HG03571 (cell line): ENCODE data around the gene CASP9.
A peak's percentile ranks its signal among the peaks of the same experiment; 100 is the strongest.

ENCODE experiments used
- ATAC-seq: cut with Tn5 transposase; IDR thresholded peaks from one replicate; pipeline ENCODE4 v1.9.1; 2021; ENCODE audit not compliant: unreplicated experiment

The CASP9 gene

DNA sequence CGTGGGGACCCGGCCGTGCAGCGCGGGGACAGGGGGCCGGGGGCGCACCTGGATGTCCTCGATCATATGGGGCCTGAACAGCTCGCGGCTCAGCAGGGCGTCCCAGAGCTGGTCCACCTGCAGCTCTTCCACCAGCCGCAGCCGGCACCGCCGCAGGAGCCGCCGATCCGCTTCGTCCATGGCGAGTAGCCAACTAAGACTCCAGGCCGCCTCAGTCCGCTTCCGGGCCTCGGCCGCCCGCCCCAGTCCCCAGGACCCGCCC, at the start of gene CASP9:
CASP9 (minus strand) TSS at position 195 of the 262 bp plus-strand sequence; CDS start at position 180, 15 bp downstream.
- ATAC-seq = no peak

DNA sequence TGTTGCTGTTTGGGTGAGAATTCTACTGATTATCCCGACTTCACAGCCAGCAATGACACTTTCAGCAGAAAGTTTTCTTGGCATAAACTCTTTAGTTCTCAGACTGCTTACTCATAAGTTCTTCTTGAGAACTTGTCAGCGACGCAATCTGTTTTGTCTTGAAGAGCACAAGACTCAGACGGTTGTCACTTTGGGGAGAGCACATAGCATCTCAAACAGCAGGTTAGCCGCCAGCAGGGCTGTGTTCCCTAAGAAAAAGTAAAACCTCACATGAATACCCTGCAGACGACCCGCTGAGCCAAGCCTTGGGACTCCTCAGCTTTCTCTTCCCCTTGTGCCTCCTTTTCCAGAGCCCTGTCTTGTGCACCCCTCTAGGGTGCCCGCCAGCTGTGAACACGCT, 49.5 kb upstream of the CASP9 start:
- no peak for ATAC-seq

DNA sequence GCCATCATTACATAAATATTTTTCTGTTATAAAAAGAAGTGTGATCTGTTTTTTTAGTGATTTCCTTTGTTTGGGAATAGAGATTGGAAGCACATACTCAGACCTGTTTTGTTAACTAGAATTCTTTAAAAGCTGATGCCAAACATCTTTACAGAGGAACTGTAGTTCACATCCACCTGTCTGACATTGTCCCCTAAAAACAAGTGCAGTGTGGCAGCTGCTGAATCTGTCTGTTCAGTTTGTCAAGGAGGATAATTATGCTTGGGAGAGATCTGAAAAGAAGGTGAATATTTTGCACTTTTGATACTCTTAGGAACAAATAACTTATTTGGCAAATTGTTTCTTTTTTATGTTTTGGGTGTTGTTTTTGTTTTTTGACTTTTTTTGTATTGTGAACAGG, 47.3 kb upstream of the CASP9 start:
- ATAC-seq = no peak

DNA sequence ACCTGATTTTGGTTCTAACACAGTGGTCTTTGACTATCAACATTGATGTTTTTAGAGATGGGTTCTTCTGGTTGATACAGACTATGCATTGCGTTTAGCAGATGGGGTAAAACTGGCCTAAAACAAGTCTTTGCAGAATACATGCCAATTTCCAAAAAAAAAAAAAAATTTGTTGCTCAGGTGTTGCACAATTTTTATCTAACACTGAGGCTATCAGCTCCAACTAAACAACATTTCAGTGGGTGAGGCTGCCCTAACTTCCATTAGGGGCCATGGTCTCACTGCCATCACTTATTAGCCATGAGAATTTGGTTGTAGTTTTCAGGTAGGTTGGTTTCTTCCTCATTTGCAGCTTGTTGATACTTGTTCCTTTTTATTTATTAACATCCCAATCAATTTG, 46.8 kb upstream of the CASP9 start:
- ATAC-seq = no peak

DNA sequence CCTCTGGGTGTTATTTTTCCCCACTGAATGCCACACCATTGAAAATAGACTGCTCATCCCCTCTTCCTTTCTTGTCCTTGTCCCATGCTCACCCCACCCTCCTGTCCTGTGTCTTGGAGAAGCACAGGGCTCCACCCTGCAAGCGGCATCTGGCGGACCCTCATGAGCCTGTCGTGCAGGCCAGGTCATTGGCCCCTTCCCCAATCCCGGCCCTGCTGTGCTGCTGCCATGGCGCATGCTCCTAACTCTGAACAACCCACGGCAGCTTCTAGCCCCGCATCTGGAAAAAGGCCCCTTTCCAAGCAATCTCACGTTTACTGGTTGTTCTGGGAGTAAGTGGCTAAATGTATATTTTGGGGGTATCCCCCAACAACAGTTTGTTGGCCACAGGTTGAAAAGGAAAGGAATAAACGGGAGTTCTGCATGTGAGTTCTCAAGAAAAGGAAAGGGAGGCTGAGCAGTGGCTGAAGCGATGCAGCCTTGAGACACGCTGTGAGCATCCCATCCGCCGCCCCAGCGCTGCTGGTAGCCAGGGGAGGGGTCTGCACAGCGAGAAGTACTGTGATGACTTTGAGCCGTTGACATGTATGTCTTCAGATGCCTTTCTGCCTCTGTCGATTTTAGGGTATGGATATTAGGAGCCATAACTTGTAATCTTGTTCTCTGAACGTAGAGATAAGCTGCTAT, 44.5 kb upstream of the CASP9 start:
- ATAC-seq = no peak

DNA sequence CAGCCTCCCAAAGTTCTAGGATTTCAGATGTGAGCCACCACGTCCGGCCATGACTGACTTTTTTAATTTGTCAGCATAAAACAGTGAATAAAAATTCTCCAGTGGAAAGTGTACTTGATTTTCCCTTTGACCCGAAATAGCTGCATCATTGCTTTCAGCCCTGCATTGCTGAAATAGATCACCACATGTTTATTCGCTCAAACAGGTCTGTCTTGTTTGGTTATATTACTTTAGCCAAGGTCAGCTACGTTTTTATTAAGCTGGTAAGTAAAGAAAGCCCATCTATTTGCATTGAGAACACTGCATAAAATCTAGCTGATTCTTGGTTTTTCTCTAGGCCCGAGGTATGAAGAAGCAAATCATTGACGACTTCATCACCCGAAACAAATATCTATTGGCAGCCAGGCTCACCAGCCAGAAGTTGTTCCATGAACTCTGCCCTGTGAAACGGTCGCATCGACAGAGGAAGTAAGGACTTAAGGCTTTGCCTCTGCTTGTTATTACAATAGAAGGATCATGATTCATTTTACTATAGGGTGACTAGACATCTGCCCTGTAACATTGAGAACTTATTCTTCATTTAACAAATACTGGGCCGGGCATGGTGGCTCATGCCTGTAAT, 35.3 kb upstream of the CASP9 start:
- ATAC-seq = no peak

DNA sequence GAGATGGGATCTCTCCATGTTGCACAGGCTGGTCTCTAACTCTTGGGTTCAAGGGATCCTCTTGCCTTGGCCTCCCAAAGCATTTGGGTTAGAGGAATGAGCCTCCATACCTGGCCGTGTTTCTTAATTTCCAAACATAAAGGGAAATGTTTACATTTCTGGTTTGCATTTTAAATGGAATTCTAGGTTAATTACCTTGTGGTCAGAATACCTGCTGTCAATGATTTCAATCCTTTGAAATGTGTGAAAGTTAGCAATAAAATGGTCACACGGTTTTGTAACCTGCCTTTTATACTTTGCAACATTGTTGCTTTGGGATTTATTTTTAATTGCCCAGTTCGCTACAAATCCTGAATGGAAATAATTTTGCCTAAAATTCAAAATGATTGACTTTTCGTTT, 34.5 kb upstream of the CASP9 start:
- ATAC-seq = no peak

DNA sequence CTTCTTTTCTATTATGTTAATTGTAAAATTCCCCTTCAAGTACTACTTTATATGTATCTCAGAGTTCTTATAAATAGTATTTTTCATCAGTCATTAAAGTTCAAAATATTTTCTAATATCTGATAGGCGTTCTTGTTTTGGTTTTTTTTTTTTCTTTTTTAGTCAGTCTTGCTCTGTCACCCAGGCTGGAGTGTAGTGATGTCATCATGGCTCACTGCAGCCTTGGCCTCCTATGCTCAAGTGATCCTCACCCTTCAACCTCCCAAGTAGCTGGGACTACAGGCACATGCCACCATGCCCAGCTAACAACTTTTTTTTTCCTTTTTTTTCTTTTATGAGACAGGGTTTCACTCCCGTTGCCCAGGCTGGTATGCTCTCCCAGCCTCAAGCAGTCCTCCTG, 33.6 kb upstream of the CASP9 start:
- no peak for ATAC-seq

DNA sequence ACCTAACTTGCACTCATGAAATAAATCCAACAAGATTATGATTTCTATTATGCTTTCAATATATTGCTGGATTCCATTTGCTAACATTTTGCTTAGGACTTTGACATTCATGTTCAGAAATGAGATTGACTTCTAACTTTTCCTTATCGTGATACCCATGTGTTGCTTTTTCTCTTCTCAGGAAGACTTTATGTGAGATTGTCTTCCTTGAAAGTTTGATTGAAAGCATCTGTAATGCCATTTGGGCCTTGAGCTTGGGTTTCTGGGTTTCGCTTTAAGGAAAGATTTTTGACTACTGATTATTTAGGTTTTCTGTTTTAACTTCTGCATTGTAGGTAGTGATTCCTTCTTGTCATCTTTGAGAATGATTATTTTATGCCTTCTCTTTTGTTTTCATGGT, 33.0 kb upstream of the CASP9 start:
- no peak for ATAC-seq

DNA sequence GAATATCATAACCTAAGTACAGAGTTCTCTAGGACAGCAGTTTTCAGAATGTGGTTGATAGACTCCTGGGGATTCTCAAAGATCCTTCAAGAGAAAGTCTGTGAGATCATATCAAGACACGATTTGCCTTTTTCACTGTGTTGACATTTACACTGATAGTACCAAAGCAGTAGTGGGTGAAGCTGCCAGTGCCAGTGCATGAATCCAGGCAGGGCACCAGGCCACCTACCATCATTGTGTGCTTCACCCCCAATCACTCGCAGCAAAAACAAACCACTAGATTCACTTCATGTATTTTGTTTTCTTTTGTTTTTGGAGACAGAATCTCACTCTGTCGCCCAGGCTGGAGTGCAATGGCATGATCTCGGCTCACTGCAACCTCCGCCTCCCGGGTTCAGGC, 26.6 kb upstream of the CASP9 start:
- ATAC-seq = no peak

DNA sequence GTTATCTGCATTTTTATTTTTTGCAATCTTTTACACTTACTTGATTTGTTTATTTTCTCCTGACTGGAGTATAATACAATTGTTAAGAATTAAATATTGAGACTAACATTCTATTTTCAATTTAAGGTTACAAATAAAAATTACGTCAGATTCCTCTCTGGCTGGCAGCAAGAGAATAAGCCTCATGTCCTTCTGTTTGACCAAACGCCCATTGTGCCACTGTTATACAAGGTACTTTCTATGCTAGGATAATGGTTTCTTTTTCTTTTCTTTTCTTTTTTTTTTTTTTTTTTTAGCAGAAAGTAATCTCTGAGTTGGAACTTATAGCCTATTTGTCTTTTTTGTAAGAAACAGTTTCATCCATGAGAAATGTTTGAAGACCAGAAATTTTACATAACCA, 22.6 kb upstream of the CASP9 start:
- ATAC-seq = no peak

DNA sequence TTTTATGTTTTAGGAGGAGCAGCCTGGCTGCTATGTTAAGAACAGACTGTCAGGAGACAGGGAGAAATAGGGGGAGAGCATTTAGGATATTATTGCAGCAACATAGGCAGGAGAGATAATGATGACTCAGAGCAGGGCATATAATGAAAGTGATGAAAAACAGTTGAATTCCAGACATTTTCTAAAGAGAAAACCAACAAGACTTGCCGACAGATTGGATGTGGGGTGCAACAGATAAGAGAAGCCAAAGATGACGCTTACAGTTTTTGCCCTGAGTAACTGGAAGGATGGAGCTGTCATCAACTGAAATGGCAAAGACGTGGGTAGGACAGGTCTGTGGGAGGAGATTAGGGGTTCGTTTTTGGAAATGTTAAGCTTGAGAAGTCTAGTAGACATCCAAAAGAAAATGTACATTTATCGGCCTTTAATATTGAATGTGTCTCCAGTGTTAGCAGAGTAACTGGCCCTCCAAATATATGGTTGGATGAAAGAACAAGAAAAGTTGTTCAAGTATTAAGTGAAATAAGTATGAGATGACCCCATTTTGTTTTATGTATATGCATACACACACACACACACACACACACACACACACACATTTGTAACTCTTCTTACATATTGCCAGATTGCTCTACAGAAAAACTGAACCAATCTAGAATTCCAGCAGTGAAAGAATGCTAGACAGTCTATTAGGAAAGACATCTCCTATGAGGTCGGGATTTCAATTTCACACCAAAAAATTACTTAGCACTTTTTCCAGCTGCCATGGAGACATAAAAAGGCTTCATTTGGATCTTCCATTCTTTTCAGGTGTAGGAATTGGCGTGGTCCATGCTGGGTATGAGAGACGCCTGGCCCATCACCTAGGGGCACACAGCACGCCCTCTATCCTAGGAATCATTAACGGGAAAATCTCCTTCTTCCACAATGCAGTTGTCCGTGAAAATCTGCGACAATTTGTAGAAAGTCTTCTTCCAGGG, 19.9 kb upstream of the CASP9 start:
- no peak for ATAC-seq

DNA sequence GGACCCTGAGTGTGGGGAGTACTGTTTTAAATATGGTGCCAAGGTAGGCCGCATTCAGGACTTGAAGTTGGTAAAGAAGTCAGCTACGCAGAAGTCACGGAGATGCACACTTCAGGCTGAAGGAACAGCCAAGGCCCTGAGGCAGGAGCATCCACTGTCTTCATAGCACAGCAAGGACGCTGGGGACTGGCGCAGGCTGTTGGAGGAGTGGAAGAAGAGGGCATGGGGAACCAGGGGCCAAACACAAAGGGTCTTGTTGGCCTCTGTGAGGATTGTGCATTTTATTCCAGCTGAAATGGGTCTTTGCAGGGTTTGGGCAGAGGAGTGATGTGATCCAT, 19.2 kb upstream of the CASP9 start:
- ATAC-seq = no peak

DNA sequence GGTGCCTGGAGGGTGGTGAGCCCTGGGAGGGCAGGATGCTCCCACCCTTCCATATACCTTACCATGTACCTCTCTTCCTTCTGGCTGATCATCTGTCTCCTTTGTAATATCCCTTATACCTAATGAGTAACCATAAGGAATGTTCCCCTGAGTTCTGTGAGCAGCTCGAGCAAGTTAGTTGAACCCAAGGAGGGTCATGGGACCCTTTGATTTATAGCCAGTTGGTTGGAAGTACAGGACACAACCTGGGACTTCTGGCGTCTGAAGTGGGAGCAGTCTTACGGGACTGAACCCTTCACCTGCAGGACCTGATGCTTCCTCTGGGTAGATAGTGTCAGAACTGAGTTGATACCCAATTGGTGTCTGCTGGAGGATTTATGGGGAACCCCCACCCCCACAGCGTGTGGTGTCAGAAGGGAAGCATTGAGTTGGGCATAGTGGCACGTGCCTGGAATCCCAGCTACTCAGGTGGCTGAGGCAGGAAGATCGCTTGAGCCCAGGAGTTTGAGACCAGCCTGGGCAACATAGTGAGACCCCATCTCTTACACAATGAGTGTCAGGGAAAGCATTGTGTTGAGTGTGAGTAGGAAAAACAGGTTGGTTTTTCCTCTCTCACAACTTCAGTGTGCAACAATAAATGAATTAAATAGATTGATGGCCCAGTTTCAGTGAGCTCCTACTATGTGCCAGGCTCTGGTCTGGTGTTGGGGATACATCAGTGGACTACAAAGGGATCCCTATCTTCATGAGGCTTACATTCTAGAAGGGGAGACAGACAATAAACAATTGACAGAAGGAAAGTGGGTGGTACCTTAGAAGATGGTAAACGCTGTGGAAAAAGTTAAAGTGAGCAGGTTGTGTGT, 18.6 kb upstream of the CASP9 start:
- ATAC-seq = no peak

DNA sequence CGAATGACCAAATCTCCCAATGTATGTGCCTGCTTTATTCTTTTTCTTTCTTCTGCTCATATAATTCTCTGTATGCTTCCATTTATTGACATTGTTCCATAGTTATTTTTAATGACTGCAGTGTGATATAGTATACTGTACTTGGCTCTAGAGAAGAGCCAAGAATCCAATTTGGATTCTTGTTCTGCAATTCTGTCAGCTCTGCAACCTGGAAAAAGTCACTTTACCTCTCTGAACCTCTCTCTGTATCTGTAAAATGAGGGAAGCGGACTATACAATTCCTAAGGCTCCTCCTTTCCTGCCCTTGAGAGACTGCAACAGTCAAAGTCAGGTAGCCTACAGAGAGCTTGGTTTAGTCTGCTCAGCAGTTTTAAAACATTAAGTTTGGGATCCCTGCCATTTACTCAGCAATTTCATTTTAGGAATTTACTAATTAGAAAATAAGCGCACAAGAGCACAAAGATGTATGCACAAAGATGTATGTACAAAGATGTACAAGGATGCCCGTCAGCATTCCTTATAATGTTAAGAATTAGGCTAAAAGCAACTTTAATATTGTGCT, 17.3 kb upstream of the CASP9 start:
- no peak for ATAC-seq

DNA sequence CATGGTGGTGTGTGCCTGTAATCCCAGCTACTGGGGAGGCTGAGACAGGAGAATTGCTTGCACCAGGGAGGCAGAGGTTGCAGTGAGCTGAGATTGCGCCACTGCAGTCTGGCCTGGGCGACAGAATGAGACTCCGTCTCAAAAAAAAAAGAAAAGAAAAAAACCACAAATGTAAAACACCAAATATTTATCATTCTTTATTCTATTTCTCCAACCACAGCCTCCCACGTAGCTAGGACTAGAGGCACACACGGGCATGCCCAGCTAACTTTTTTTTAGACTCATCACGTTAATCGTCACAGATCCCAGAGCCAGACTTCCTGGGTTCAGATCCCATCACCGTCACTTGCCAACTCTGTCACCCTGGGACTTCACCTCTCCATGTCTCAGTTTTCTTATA, 16.2 kb upstream of the CASP9 start:
- ATAC-seq = no peak

DNA sequence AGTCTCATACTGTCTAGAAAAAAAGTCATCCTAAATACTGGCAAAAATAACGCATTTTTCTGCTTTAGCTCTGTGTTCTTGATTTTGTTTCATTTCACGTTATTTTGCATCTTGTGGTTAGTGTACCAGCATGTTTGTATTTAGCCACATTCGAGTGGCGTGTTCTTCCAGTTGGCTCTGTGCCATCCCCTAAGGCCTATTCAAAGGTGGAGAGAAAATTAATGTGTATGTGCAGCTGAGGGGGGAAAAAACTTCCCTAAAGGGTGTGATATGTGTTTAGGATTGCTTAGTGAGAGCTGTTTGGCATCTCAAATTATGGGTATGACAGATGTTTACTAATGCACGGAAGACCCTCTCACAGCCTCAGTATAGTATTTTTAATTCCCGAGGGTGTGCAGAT, 14.8 kb upstream of the CASP9 start:
- ATAC-seq = no peak

DNA sequence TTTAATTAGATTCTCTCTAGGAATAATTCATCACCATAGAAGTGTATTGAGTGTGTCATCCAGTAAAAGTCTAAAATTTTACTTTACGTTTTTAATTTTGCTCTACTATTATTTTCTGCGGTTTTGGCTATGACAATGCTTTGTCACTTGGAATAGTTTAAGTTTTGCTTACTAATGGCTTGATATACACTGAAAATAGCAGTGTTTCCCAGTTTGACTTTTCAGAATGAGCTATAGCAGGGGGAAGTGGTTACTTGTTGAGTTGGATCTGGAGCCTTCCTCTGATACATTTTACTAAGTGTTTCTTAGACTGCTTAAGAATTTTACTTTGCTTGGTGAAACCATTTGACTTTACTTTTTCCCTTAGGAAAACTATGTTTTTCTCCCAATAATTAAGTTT, 7.7 kb upstream of the CASP9 start:
- ATAC-seq = no peak

DNA sequence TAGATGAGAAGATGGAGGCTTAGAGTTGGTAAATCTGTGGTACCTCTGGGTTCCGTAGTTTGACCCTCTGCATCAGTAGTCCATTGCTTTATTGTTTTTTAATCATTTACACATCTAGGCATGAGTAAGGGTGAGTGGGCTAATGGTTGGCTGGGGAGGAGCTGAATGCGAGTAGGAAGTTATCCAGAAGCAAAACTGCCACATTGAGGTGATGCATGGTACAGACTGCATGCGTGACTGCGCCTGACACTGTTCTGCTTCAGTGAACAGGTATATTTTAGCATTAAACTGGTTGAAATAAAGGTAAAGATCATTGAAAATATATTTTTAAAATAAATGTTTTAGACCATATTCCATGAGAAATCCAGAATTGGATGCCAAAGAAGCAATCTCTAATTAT, 7.0 kb upstream of the CASP9 start:
- no peak for ATAC-seq

DNA sequence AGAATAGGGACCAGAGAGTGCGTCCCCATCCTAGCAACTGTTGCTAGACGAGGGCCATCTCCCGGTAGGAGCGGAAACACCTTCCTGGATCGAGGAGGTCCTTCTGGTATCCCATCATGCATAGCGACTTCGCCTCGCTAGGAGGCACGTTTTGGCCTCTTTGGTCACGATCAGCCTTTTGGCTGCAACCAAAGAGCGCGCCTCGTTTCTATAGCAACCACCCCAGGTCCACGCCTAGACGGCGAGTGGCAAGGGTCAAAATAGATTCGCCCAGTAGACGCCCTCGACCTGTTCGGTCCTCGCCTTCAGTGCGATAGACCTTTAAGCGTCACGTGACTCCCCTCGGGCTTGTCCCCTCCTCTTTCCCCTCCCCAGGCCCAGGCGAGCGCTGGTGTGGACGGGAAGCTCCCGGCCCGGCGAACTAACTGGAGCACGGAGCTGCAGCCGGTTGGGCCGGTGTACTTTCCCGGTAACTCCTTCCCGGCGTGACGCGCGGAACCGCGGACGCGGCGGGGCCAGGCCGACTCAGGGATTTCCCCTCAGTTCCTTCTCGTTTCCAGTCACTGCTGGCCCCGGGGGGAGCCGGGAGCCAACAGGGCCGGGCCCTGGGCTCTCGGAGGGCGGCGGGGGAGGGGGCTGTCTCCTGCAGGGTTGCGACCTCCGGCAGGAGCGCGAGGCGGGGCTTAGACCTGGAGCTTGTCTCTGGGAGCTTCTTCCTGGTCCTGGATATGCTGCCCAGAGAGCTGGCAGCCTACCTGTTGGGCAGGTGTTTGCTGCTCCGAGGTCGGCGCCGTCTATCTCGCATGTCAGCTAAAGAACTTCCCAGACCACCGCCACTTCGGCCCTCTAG, 2.7 kb upstream of the CASP9 start, which contains the start of gene DNAJC16:
DNAJC16 (plus strand) TSS at position 359 of the 850 bp plus-strand sequence. CDS start 2,258 bp downstream, outside the sequence.
- peak; percentile 48 for ATAC-seq
